ENCODE measurements around the gene ANKRD12.
"Not testable (repeated sequence)": the region's sequence is repeated elsewhere in the genome, so short reads cannot be mapped to it uniquely, and the experiment has no call there.

The ANKRD12 gene

GRCh38 chr18:9171919-9172318 is 35.3 kb downstream of the ANKRD12 start:
- not testable (repeated sequence) for H3K14ac ChIP-seq (ENCODE audit: low read length); H2AFZ ChIP-seq (ENCODE audit: low read length); DNase-seq (ENCODE audit: low spot score); H3K9ac ChIP-seq (ENCODE audit: low read depth, low read length, poor library complexity); H3K27ac ChIP-seq (replicated peaks; ENCODE audit: low read length); H2AK5ac ChIP-seq (ENCODE audit: low read depth, low read length); H2BK15ac ChIP-seq (ENCODE audit: low read length); H3K18ac ChIP-seq (ENCODE audit: low read length); H3K4me1 ChIP-seq (ENCODE audit: control insufficient read depth in 2 of 2, insufficient read depth in 1 of 2, low read depth in 1 of 2, low read length in 2 of 2); H3K79me1 ChIP-seq (ENCODE audit: low read depth, low read length); H3K4ac ChIP-seq (ENCODE audit: low read length); H3K4me2 ChIP-seq (ENCODE audit: insufficient read depth, low read length, poor library complexity, severe bottlenecking); H3K9me3 ChIP-seq (replicated peaks in 1 of 2; ENCODE audit: control insufficient read depth in 2 of 2, insufficient read depth in 1 of 2, low read depth in 1 of 2, low read length in 2 of 2); H4K8ac ChIP-seq (ENCODE audit: low read depth, low read length); H3K36me3 ChIP-seq (replicated peaks in 1 of 2; ENCODE audit: control insufficient read depth in 2 of 2, insufficient read depth in 2 of 2, low read length in 2 of 2); H2BK120ac ChIP-seq (ENCODE audit: low read depth, low read length); H2BK12ac ChIP-seq (ENCODE audit: low read length); H4K91ac ChIP-seq (ENCODE audit: low read depth, low read length, poor library complexity); H2BK5ac ChIP-seq (ENCODE audit: low read length); H3K27me3 ChIP-seq (ENCODE audit: control insufficient read depth in 3 of 3, insufficient read depth in 3 of 3, low read depth in 1 of 3, low read length in 3 of 3); H3K4me3 ChIP-seq (ENCODE audit: low read length in 2 of 2); H3K23ac ChIP-seq (ENCODE audit: low read depth, low read length, poor library complexity)
- WGBS, 2 donors (ENCODE audit: extremely low coverage in 2 of 2, insufficient read length in 2 of 2, insufficient replicate concordance in 1 of 2) = no CpG with 5 or more reads among the region's 3 CpGs

DNA sequence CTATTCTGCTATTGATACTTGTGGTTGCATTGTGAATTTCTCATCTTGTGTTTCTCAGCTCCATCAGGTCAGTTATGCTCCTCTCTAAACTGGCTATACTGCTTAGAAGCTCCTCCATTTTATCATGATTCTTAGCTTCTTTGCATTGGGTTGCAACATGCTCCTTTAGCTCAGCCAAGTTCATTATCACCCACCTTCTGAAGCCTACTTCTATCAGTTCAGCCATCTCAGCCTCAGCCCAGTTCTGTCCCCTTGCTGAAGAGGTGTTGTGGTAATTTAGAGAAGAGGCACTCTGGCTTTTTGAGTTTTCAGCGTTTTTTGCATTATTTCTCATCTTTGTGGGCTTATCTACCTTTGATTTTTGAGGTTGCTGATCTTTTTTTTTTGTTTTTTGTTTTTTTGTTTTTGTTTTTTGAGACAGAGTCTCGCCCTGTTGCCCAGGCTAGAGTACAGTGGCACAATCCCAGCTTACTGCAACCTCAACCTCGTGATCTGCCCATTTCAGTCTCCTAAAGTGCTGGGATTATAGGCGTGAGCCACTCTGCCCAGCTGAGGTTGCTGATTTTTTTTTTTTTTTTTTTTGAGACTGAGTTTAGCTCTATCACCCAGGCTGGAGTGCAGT is 36.0 kb downstream of the ANKRD12 start:
- H3K4me2 ChIP-seq (ENCODE audit: insufficient read depth, low read length, poor library complexity, severe bottlenecking) = no peak overlapping the region
- no peak overlapping the region for H3K4me3 ChIP-seq (ENCODE audit: low read length in 2 of 2)
- H3K27ac ChIP-seq (replicated peaks; ENCODE audit: low read length) = no peak overlapping the region
- no peak overlapping the region for H4K8ac ChIP-seq (ENCODE audit: low read depth, low read length)
- no peak overlapping the region for H4K91ac ChIP-seq (ENCODE audit: low read depth, low read length, poor library complexity)
- no peak overlapping the region for H2AK5ac ChIP-seq (ENCODE audit: low read depth, low read length)
- DNase-seq (ENCODE audit: low spot score) = no peak
- no peak overlapping the region for H2BK12ac ChIP-seq (ENCODE audit: low read length)
- no peaks in the 10 kb centered on the region for H3K27me3 ChIP-seq (ENCODE audit: control insufficient read depth in 3 of 3, insufficient read depth in 3 of 3, low read depth in 1 of 3, low read length in 3 of 3)
- H3K14ac ChIP-seq (ENCODE audit: low read length) = no peak overlapping the region
- WGBS, 2 donors (ENCODE audit: extremely low coverage in 2 of 2, insufficient read length in 2 of 2, insufficient replicate concordance in 1 of 2) = no CpG with 5 or more reads among the region's 4 CpGs
- no peak overlapping the region for H2BK5ac ChIP-seq (ENCODE audit: low read length)
- no peaks in the 10 kb centered on the region for H3K36me3 ChIP-seq (replicated peaks in 1 of 2; ENCODE audit: control insufficient read depth in 2 of 2, insufficient read depth in 2 of 2, low read length in 2 of 2)
- H3K4me1 ChIP-seq (ENCODE audit: control insufficient read depth in 2 of 2, insufficient read depth in 1 of 2, low read depth in 1 of 2, low read length in 2 of 2) = no peaks in the 10 kb centered on the region
- peaks cover 0 to 6% of the 10 kb centered on the region in 2 donors for H3K9me3 ChIP-seq (replicated peaks in 1 of 2; ENCODE audit: control insufficient read depth in 2 of 2, insufficient read depth in 1 of 2, low read depth in 1 of 2, low read length in 2 of 2)
- H3K79me1 ChIP-seq (ENCODE audit: low read depth, low read length) = no peaks in the 10 kb centered on the region
- no peak overlapping the region for H3K9ac ChIP-seq (ENCODE audit: low read depth, low read length, poor library complexity)
- no peak overlapping the region for H3K23ac ChIP-seq (ENCODE audit: low read depth, low read length, poor library complexity)
- no peak overlapping the region for H2BK15ac ChIP-seq (ENCODE audit: low read length)
- no peak overlapping the region for H3K4ac ChIP-seq (ENCODE audit: low read length)
- H2BK120ac ChIP-seq (ENCODE audit: low read depth, low read length) = no peak overlapping the region
- no peak overlapping the region for H2AFZ ChIP-seq (ENCODE audit: low read length)
- H3K18ac ChIP-seq (ENCODE audit: low read length) = no peak overlapping the region

GRCh38 chr18:9173770-9174233 is 37.2 kb downstream of the ANKRD12 start:
- Histone ChIP-seq H2AFZ (ENCODE audit: low read length) (no peak overlapping the region), H3K18ac (ENCODE audit: low read length) (no peak overlapping the region), H3K23ac (ENCODE audit: low read depth, low read length, poor library complexity) (no peak overlapping the region), H3K9ac (ENCODE audit: low read depth, low read length, poor library complexity) (no peak overlapping the region), H3K27me3 (ENCODE audit: control insufficient read depth in 3 of 3, insufficient read depth in 3 of 3, low read depth in 1 of 3, low read length in 3 of 3) (no peaks in the 10 kb centered on the region), H4K8ac (ENCODE audit: low read depth, low read length) (no peak overlapping the region), H3K4me1 (ENCODE audit: control insufficient read depth in 2 of 2, insufficient read depth in 1 of 2, low read depth in 1 of 2, low read length in 2 of 2) (no peaks in the 10 kb centered on the region), H3K27ac (replicated peaks; ENCODE audit: low read length) (no peak overlapping the region), H2AK5ac (ENCODE audit: low read depth, low read length) (no peak overlapping the region), H2BK5ac (ENCODE audit: low read length) (no peak overlapping the region), H3K9me3 (replicated peaks in 1 of 2; ENCODE audit: control insufficient read depth in 2 of 2, insufficient read depth in 1 of 2, low read depth in 1 of 2, low read length in 2 of 2) (peaks cover 0 to 6% of the 10 kb centered on the region in 2 donors), H2BK12ac (ENCODE audit: low read length) (no peak overlapping the region), H3K4me3 (ENCODE audit: low read length in 2 of 2) (no peak overlapping the region), H3K14ac (ENCODE audit: low read length) (no peak overlapping the region), H3K36me3 (replicated peaks in 1 of 2; ENCODE audit: control insufficient read depth in 2 of 2, insufficient read depth in 2 of 2, low read length in 2 of 2) (no peaks in the 10 kb centered on the region), H3K4me2 (ENCODE audit: insufficient read depth, low read length, poor library complexity, severe bottlenecking) (no peak overlapping the region), H2BK15ac (ENCODE audit: low read length) (no peak overlapping the region), H3K4ac (ENCODE audit: low read length) (no peak overlapping the region), H2BK120ac (ENCODE audit: low read depth, low read length) (no peak overlapping the region), H4K91ac (ENCODE audit: low read depth, low read length, poor library complexity) (no peak overlapping the region), H3K79me1 (ENCODE audit: low read depth, low read length) (no peaks in the 10 kb centered on the region)
- DNase-seq (ENCODE audit: low spot score) = no peak
- no CpG with 5 or more reads among the region's 6 CpGs for WGBS, 2 donors (ENCODE audit: extremely low coverage in 2 of 2, insufficient read length in 2 of 2, insufficient replicate concordance in 1 of 2)

DNA sequence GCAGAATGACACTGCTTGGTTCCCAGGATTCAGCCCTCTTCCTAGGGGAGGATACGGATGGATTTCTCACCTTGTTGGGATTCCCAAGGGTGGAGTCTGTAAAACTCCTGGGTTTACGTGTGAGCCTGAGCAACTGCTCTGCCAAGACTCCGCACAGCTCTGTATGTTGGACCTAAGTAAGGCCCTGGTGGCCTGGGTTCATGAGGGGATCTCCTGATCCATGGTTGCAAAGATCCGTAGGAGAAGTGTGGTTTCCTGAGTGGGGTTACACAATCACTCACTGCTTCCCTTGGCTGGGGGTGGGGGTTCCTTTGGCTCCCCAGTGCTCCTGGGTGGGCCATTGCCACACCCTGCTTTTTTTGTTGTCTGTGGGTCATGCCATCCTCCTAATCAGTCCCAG is 37.7 kb downstream of the ANKRD12 start:
- Histone ChIP-seq H3K4ac (ENCODE audit: low read length) (no peak overlapping the region), H3K4me2 (ENCODE audit: insufficient read depth, low read length, poor library complexity, severe bottlenecking) (no peak overlapping the region), H3K4me3 (ENCODE audit: low read length in 2 of 2) (no peak overlapping the region), H3K27me3 (ENCODE audit: control insufficient read depth in 3 of 3, insufficient read depth in 3 of 3, low read depth in 1 of 3, low read length in 3 of 3) (no peaks in the 10 kb centered on the region), H4K91ac (ENCODE audit: low read depth, low read length, poor library complexity) (no peak overlapping the region), H3K9ac (ENCODE audit: low read depth, low read length, poor library complexity) (no peak overlapping the region), H2BK12ac (ENCODE audit: low read length) (no peak overlapping the region), H4K8ac (ENCODE audit: low read depth, low read length) (no peak overlapping the region), H2AFZ (ENCODE audit: low read length) (no peak overlapping the region), H3K36me3 (replicated peaks in 1 of 2; ENCODE audit: control insufficient read depth in 2 of 2, insufficient read depth in 2 of 2, low read length in 2 of 2) (no peaks in the 10 kb centered on the region), H2BK120ac (ENCODE audit: low read depth, low read length) (no peak overlapping the region), H3K9me3 (replicated peaks in 1 of 2; ENCODE audit: control insufficient read depth in 2 of 2, insufficient read depth in 1 of 2, low read depth in 1 of 2, low read length in 2 of 2) (peaks cover 0 to 6% of the 10 kb centered on the region in 2 donors), H3K27ac (replicated peaks; ENCODE audit: low read length) (no peak overlapping the region), H2AK5ac (ENCODE audit: low read depth, low read length) (no peak overlapping the region), H3K23ac (ENCODE audit: low read depth, low read length, poor library complexity) (no peak overlapping the region), H3K4me1 (ENCODE audit: control insufficient read depth in 2 of 2, insufficient read depth in 1 of 2, low read depth in 1 of 2, low read length in 2 of 2) (no peaks in the 10 kb centered on the region), H2BK5ac (ENCODE audit: low read length) (no peak overlapping the region), H3K18ac (ENCODE audit: low read length) (no peak overlapping the region), H3K79me1 (ENCODE audit: low read depth, low read length) (no peaks in the 10 kb centered on the region), H3K14ac (ENCODE audit: low read length) (no peak overlapping the region), H2BK15ac (ENCODE audit: low read length) (no peak overlapping the region)
- no peak for DNase-seq (ENCODE audit: low spot score)
- no CpG with 5 or more reads among the region's 4 CpGs for WGBS, 2 donors (ENCODE audit: extremely low coverage in 2 of 2, insufficient read length in 2 of 2, insufficient replicate concordance in 1 of 2)

All from neuronal stem cell (in vitro differentiated cells).